Endothelial cell of umbilical vein (primary cell): Measurements from ENCODE around the gene KLRD1.

Source experiments
- CTCF ChIP-seq, 2 donors: IDR thresholded peaks; 1 replicate in 1 of 2; 2 replicates in 1 of 2; pipeline ENCODE4 v1.5.1; 2011; ENCODE audit warnings: low read length in 2 of 2, mild to moderate bottlenecking in 2 of 2, moderate library complexity in 2 of 2, control low read depth in 1 of 2, inconsistent platforms in 1 of 2, low read depth in 1 of 2; ENCODE audit not compliant: insufficient read depth in 1 of 2; ENCODE audit errors: extremely low read depth in 1 of 2
- EZH2 ChIP-seq: IDR thresholded peaks from 2 replicates; pipeline ENCODE4 v1.6.1; 2012; ENCODE audit warnings: borderline replicate concordance, low read depth, mild to moderate bottlenecking, moderate library complexity, low read length, inconsistent platforms; ENCODE audit not compliant: severe bottlenecking
- JUN ChIP-seq: IDR thresholded peaks from 2 replicates; pipeline ENCODE4 v1.6.1; 2011; ENCODE audit warnings: borderline replicate concordance, low read depth; ENCODE audit not compliant: insufficient read length, insufficient read depth
- MAX ChIP-seq: IDR thresholded peaks from 2 replicates; pipeline ENCODE4 v1.6.1; 2011; ENCODE audit not compliant: insufficient read depth, insufficient read length
- POLR2A ChIP-seq: IDR thresholded peaks from 2 replicates; pipeline ENCODE4 v1.6.1; 2012; ENCODE audit warnings: low read depth, mild to moderate bottlenecking, control low read depth, low read length
- POLR2AphosphoS5 ChIP-seq: IDR thresholded peaks from 2 replicates; pipeline ENCODE4 v1.6.1; 2012; ENCODE audit warnings: low read depth, mild to moderate bottlenecking, control low read depth, low read length, moderate library complexity; ENCODE audit not compliant: insufficient read depth

- TF ChIP-seq POLR2AphosphoS5 (no peak), POLR2A (no peak), CTCF (IDR thresholded peaks at IDR 0.05; ENCODE audit: extremely low read depth in 1 of 2, insufficient read depth in 1 of 2, low read depth in 1 of 2, low read length in 2 of 2) (no peak), EZH2 (no peak), JUN (no peak), MAX (no peak)
Measured at GRCh38 chr12:10374624-10375018, 67.0 kb downstream of the KLRD1 start.
